IMR-90 (cell line): ENCODE data around the gene MOB1B. TPM values are rescaled to one million over a fixed set of nuclear protein-coding genes. Genes with fewer than 3 reads are reported as not detected.

ENCODE experiments used
- ATAC-seq: fragments of 200-7000 bp; cut with Tn5 transposase; 2 replicates; pipeline ENCODE4 v1.9.1; 2020; ENCODE audit warnings: low read depth, mild to moderate bottlenecking, moderate library complexity
- BruUV-seq: library from RNA; stranded (reverse); fragments of 400-500 nt; replicated peaks from 2 replicates; lab custom pipeline; 2021; lab: Mats Ljungman, UMichigan
- CTCF ChIA-PET: fragments of 300-600 bp; formaldehyde crosslinking; extraction: SDS; loops from one replicate; lab custom pipeline; 2021; ENCODE audit warnings: antibody characterized with exemption; lab: Yijun Ruan, JAX
- POLR2A ChIA-PET: fragments of 300-600 bp; sonication (Branson Sonifier 250); formaldehyde crosslinking; loops from one replicate; lab custom pipeline; 2022; ENCODE audit warnings: antibody characterized with exemption; ENCODE audit not compliant: unreplicated experiment; lab: Charles Lee
- DNase-seq: peaks from one replicate; pipeline ENCODE4 v3.0.0; 2013
- H2AFZ ChIP-seq: replicated peaks from 2 replicates; pipeline ENCODE3; 2013; ENCODE audit warnings: low read length, mild to moderate bottlenecking; ENCODE audit not compliant: poor library complexity
- H2AK5ac ChIP-seq: 2 replicates; pipeline ENCODE4 v1.6.1; 2013; ENCODE audit warnings: low read depth, low read length, inconsistent platforms
- H2AK9ac ChIP-seq: replicated peaks from 2 replicates; pipeline ENCODE3; 2013; ENCODE audit warnings: mild to moderate bottlenecking, low read depth, low read length, moderate library complexity; ENCODE audit not compliant: poor library complexity
- H2BK120ac ChIP-seq: 2 replicates; pipeline ENCODE4 v1.6.1; 2013; ENCODE audit warnings: low read depth, low read length, inconsistent platforms
- H2BK15ac ChIP-seq: 3 replicates; pipeline ENCODE4 v1.6.1; 2013; ENCODE audit warnings: low read depth, low read length, inconsistent platforms
- H2BK20ac ChIP-seq: 2 replicates; pipeline ENCODE4 v1.6.1; 2013; ENCODE audit warnings: low read depth, mild to moderate bottlenecking, inconsistent platforms, low read length, moderate library complexity
- H2BK5ac ChIP-seq: 2 replicates; pipeline ENCODE4 v1.6.1; 2013; ENCODE audit warnings: mild to moderate bottlenecking, low read depth, low read length, inconsistent platforms; ENCODE audit not compliant: poor library complexity, severe bottlenecking
- H3K14ac ChIP-seq: replicated peaks from 2 replicates; pipeline ENCODE4 v1.6.1; 2013; ENCODE audit warnings: low read depth, low read length, inconsistent platforms
- H3K18ac ChIP-seq: 2 replicates; pipeline ENCODE4 v1.6.1; 2013; ENCODE audit warnings: low read depth, low read length, control low read depth
- H3K23ac ChIP-seq: 2 replicates; pipeline ENCODE4 v1.6.1; 2013; ENCODE audit warnings: low read depth, low read length, inconsistent platforms
- H3K27ac ChIP-seq: 2 replicates; pipeline ENCODE4 v1.5.1; 2013; ENCODE audit warnings: mild to moderate bottlenecking, control low read depth, low read length; ENCODE audit not compliant: insufficient read depth
- H3K27me3 ChIP-seq: 2 replicates; pipeline ENCODE4 v1.6.1; 2013; ENCODE audit warnings: low read length; ENCODE audit not compliant: control insufficient read depth, insufficient read depth
- H3K36me3 ChIP-seq: 2 replicates; pipeline ENCODE4 v1.6.1; 2013; ENCODE audit warnings: low read length, mixed read lengths; ENCODE audit not compliant: control insufficient read depth, insufficient read depth
- H3K4ac ChIP-seq: 2 replicates; pipeline ENCODE4 v1.6.1; 2013; ENCODE audit warnings: low read depth, low read length, inconsistent platforms
- H3K4me1 ChIP-seq: 2 replicates; pipeline ENCODE4 v1.6.1; 2013; ENCODE audit warnings: low read length, mixed read lengths; ENCODE audit not compliant: control insufficient read depth, insufficient read depth
- H3K4me2 ChIP-seq: 2 replicates; pipeline ENCODE4 v1.6.1; 2013; ENCODE audit warnings: low read depth, mild to moderate bottlenecking, control low read depth, low read length, moderate library complexity
- H3K4me3 ChIP-seq: 2 replicates; pipeline ENCODE4 v1.5.1; 2013; ENCODE audit warnings: low read depth, mild to moderate bottlenecking, control low read depth, low read length, moderate library complexity; ENCODE audit not compliant: insufficient read depth
- H3K56ac ChIP-seq: 2 replicates; pipeline ENCODE4 v1.6.1; 2013; ENCODE audit warnings: low read length, inconsistent platforms; ENCODE audit not compliant: insufficient read depth; ENCODE audit errors: extremely low read depth
- H3K79me1 ChIP-seq, 2 experiments: 2 replicates each; pipeline ENCODE4 v1.6.1; 2013; ENCODE audit warnings: low read length in 2 of 2, inconsistent platforms in 1 of 2, low read depth in 1 of 2
- H3K9ac ChIP-seq: 2 replicates; pipeline ENCODE4 v1.6.1; 2013; ENCODE audit warnings: low read depth, low read length, control low read depth
- H3K9me1 ChIP-seq: 2 replicates; pipeline ENCODE4 v1.6.1; 2013; ENCODE audit warnings: low read length, inconsistent platforms; ENCODE audit not compliant: insufficient read depth
- H3K9me3 ChIP-seq: 2 replicates; pipeline ENCODE4 v1.6.1; 2013; ENCODE audit warnings: low read length; ENCODE audit not compliant: control insufficient read depth, insufficient read depth
- H4K20me1 ChIP-seq: 2 replicates; pipeline ENCODE4 v1.6.1; 2013; ENCODE audit warnings: low read length, inconsistent platforms; ENCODE audit not compliant: insufficient read depth
- H4K5ac ChIP-seq: 2 replicates; pipeline ENCODE4 v1.6.1; 2013; ENCODE audit warnings: mild to moderate bottlenecking, low read depth, low read length, control low read depth
- H4K8ac ChIP-seq, 2 experiments: 2 replicates each; pipeline ENCODE4 v1.6.1; 2013; ENCODE audit warnings: low read depth in 2 of 2, low read length in 2 of 2, control low read depth in 1 of 2, inconsistent platforms in 1 of 2
- H4K91ac ChIP-seq: 2 replicates; pipeline ENCODE4 v1.6.1; 2013; ENCODE audit warnings: low read depth, low read length, inconsistent platforms; ENCODE audit not compliant: insufficient read depth
- CEBPB ChIP-seq: IDR thresholded peaks from 2 replicates; pipeline ENCODE4 v1.6.1; 2012; ENCODE audit warnings: low read depth, low read length, improper control_type of control experiment
- ELK1 ChIP-seq: fragments of 150-350 bp; IDR thresholded peaks from 2 replicates; pipeline ENCODE4 v1.6.1; 2016; ENCODE audit warnings: low read depth, mild to moderate bottlenecking, low read length, moderate library complexity, borderline replicate concordance
- POLR2A ChIP-seq: IDR thresholded peaks from 2 replicates; pipeline ENCODE4 v1.6.1; 2012; ENCODE audit warnings: mild to moderate bottlenecking, low read depth, low read length
- RAD21 ChIP-seq: IDR thresholded peaks from 2 replicates; pipeline ENCODE4 v1.6.1; 2012; ENCODE audit warnings: low read length, improper control_type of control experiment
- RCOR1 ChIP-seq: IDR thresholded peaks from 2 replicates; pipeline ENCODE4 v1.6.1; 2012; ENCODE audit warnings: mild to moderate bottlenecking, low read length, improper control_type of control experiment; ENCODE audit not compliant: insufficient replicate concordance
- RFX5 ChIP-seq: IDR thresholded peaks from 2 replicates; pipeline ENCODE4 v1.8.0; 2012; ENCODE audit warnings: low read depth, mild to moderate bottlenecking, low read length, moderate library complexity
- WGBS, 2 experiments: methylation state at CpG; one replicate each; pipeline versions ENCODE4 v1.1.5 to v1.1.7; 2013; ENCODE audit warnings: missing lambda C conversion rate in 2 of 2; ENCODE audit not compliant: insufficient read length in 1 of 2; ENCODE audit errors: extremely low coverage in 2 of 2; 5-methylcytosine and 5-hydroxymethylcytosine counted together
- dilution Hi-C: fragments of 300-500 bp; cut with HindIII; formaldehyde crosslinking; loops from one replicate; pipeline ENCODE4 v1.14.3; 2018; ENCODE audit warnings: low sequenced_read_pairs; ENCODE audit not compliant: unreplicated experiment
- in situ Hi-C: fragments of 300-500 bp; cut with MboI; formaldehyde crosslinking; loops from 3 replicates; pipeline ENCODE4 v1.14.3; 2019; ENCODE audit warnings: low sequenced_read_pairs, inconsistent platforms, mixed read lengths
- intact Hi-C: fragments of 100-400 bp; cut with micrococcal nuclease; formaldehyde crosslinking; loops from 2 replicates; pipeline ENCODE4 v1.10.0; 2022
- polyA plus RNA-seq, 3 experiments: library from polyadenylated mRNA; depleted of rRNA; stranded (reverse); fragments of >200 nt; gene quantifications; 2 replicates each; pipeline ENCODE4 v1.2.3, GENCODE V29; 2012; ENCODE audit warnings: low replicate concordance in 1 of 3
- total RNA-seq: library from RNA; depleted of rRNA; stranded (reverse); fragments of >200 nt; gene quantifications from 2 replicates; pipeline ENCODE4 v1.2.3, GENCODE V29; 2012

MOB1B gene
- total and polyA plus RNA-seq, 2 of the 4 experiments (the other 2 are of a cell fraction): 5.7 to 6.8 TPM

- Histone ChIP-seq H4K20me1 (no peaks in the 10 kb centered on the region), H2AK9ac (no peak overlapping the region), H3K27me3 (no peaks in the 10 kb centered on the region), H2BK120ac (no peak overlapping the region), H2AK5ac (no peak overlapping the region), H2BK20ac (no peak overlapping the region), H3K4ac (no peak overlapping the region), H4K8ac (no peak overlapping the region), H3K23ac (no peak overlapping the region), H2BK15ac (no peak overlapping the region), H2BK5ac (no peak overlapping the region), H4K5ac (no peak overlapping the region), H4K91ac (no peak overlapping the region), H3K9ac (no peak overlapping the region), H3K79me1 (peaks cover 26 to 28% of the 10 kb centered on the region in 2 experiments), H3K18ac (no peak overlapping the region), H3K4me2 (no peak overlapping the region), H3K9me3 (no peaks in the 10 kb centered on the region), H3K4me1 (no peaks in the 10 kb centered on the region), H3K36me3 (peaks cover 26% of the 10 kb centered on the region), H3K4me3 (no peak overlapping the region), H3K14ac (no peak overlapping the region), H3K9me1 (0 out of 2 replicates have a peak, but pooled peaks cover 3% of the 10 kb centered on the region), H3K56ac (no peak overlapping the region), H2AFZ (no peak overlapping the region), H3K27ac (no peak overlapping the region)
- BruUV-seq: no TSS peak
- in situ Hi-C loops: no loop called here
- ChIA-PET POLR2A (no interaction called here), CTCF (interaction anchor here (0.6 to 1.2 kb wide), 2 partner anchors 19 to 139 kb away, joined by 3 read pairs; no protein-coding TSS in a partner anchor)
- dilution Hi-C loops: no loop called here
- no peak for TF ChIP-seq RAD21
- no peak for TF ChIP-seq RCOR1
- TF ChIP-seq POLR2A: no peak
- no peak for TF ChIP-seq ELK1
- no peak for TF ChIP-seq CEBPB
- no peak for TF ChIP-seq RFX5
- no peak for ATAC-seq
- intact Hi-C loops: no loop called here
- WGBS, 2 experiments: no CpG with 5 or more reads among the region's 7 CpGs
- no peak for DNase-seq
These were observed 66.9 kb downstream of the MOB1B start for GRCh38 chr4:70969076-70969475.
